Kasumi-1 (cell line): Measurements from ENCODE around the gene SULT1A2.
"Not testable (repeated sequence)": the region's sequence is repeated elsewhere in the genome, so short reads cannot be mapped to it uniquely, and the experiment has no call there.

ENCODE experiments used
- DNase-seq, 2 experiments: peaks; one replicate each; lab custom pipeline; 2025; lab: John Stamatoyannopoulos, UW

Gene SULT1A2

GRCh38 chr16:28558456-28558855 lies 38.4 kb downstream of the SULT1A2 start:
- DNase-seq, result no peak

- DNase-seq, result no peak
Observed at GRCh38 chr16:28556914-28557320, 39.9 kb downstream of the SULT1A2 start.

- no peak for DNase-seq
Observed at GRCh38 chr16:28555561-28555960, 41.3 kb downstream of the SULT1A2 start.

- no peak for DNase-seq
Observed at GRCh38 chr16:28554634-28555423, 42.0 kb downstream of the SULT1A2 start.

DNA sequence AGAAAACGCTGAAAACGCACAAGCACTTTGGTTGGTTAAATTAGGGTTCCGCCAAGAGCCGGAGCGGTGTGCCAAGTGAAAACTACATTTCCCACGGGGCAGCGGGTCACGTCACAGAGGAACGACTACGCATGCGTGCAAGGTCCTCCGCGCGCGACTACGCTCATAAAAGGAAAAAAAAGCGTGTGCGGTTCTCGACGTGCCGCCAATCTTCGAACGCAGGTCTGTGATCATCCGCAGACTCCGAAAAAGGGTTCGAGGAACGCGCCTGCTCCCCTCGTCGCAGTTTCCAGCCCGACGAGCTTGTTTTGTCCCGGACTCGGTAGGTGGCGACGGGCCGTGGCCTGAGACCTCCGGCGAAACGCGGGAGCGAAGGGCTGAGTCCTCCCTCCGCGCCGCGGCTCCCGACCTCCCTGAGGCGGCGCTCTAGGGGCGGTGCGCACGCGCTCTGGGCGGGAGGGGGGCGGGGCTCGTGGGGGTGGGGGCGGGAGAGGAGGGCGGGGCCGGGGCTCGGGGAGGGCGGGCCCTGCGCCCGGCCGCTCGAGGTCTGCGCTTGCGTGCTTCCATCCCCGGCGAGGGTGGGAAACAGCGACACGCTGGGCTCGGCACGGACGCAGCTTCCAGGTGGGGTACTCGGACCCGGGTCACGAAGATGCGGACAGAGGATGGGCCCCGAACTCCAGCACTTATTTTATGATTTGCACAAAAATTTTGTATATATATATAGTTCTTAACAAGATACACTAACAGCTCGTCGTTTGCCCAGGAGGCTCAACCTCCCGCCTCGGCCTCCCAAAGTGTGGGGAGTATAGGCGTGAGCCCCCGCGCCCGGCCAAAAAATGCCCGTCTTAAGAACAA lies 42.8 kb downstream of the SULT1A2 start, which contains the start of gene SGF29:
Gene SGF29, plus strand, starts transcription at position 145 of the 858 bp plus-strand sequence. CDS start 27,150 bp downstream, outside the sequence.
- DNase-seq, result peak; percentile 61 to 71

- DNase-seq, result peak; percentile 43 to 49
Observed at GRCh38 chr16:28549301-28549899, 47.5 kb downstream of the SULT1A2 start.

DNA sequence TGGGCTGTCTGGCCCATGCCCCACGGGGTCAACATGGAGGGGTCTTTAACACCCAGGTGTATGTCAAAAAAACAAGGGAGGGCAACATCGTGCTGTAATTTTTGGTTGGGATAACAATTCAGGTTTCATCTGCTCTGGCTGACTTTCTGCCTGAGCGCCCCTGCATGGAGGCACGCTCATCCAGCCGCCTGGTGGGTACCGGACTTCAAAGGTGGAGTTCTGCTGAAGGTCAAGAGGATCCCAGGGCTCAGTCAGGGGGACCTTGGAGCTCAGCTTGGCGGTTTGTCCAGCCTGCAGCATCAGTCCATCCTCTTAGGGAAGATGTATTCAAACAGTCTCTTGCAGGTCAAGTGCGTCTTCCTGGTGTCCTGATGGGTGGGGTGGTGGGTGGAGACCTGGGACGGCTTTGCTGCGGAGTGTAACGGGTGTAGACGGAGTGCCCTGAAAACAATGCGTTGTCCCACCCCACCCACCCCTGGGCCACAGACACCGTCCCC lies 48.5 kb downstream of the SULT1A2 start:
- DNase-seq, result no peak

GRCh38 chr16:28546626-28547025 lies 50.2 kb downstream of the SULT1A2 start:
- DNase-seq, result no peak

DNA sequence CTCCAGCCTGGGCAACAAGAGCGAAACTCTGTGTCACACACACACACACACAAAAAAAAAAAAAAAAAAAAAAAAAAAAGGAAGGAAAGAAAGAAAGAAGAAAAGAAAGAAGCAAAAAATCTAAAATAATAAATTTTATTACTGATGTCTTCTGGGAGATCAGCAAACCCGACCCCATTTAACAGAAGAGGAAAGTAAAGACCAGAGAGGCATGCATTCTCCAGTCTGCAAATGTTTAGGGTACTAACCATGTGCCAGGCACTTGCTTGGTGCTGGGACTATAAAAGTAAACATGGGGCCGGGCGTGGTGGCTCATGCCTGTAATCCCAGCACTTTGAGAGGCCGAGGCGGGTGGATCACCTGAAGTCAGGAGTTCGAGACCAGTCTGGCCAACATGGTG lies 50.9 kb downstream of the SULT1A2 start:
- DNase-seq, result not testable (repeated sequence)

GRCh38 chr16:28544998-28545397 lies 51.9 kb downstream of the SULT1A2 start:
- DNase-seq, result no peak

- peak; percentile 47 to 57 for DNase-seq
Observed at GRCh38 chr16:28543072-28543471, 53.8 kb downstream of the SULT1A2 start.

DNA sequence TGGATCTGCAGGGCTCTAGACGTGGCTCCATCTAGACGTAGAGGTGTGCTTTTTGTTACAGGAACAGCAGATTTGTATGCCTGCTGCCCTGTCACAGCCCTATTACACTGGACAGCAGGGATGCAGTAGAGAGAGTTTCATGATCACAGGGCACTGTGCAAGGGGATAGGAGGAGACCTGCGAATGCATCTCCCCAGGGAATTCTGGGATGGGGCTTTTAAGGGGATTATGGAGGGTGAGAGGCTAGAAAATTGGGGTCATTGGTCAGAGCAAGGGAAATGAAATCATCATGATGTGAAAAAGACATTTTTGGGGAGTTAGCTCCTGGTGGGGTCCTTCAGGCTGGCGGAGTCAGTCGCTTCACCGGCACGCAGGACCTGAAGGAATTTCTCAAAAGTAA lies 54.2 kb downstream of the SULT1A2 start:
- no peak for DNase-seq
